HEK293 (cell line): ENCODE results near the gene STK11.

Experiments used
- CTCF ChIP-seq: fragments of 450-650 bp; formaldehyde crosslinking; IDR thresholded peaks from 2 replicates; pipeline ENCODE4 v1.5.1; 2016; ENCODE audit warnings: missing biosample characterization, missing genetic modification characterization
- GLIS1 ChIP-seq: fragments of 450-650 bp; formaldehyde crosslinking; IDR thresholded peaks from 2 replicates; pipeline ENCODE4 v1.5.1; 2016; ENCODE audit warnings: missing biosample characterization, missing genetic modification characterization
- IKZF3 ChIP-seq: fragments of 450-650 bp; IDR thresholded peaks from 2 replicates; pipeline ENCODE4 v1.5.0; 2018; ENCODE audit warnings: missing biosample characterization, mild to moderate bottlenecking, missing genetic modification characterization, moderate library complexity
- KLF16 ChIP-seq: fragments of 450-650 bp; formaldehyde crosslinking; IDR thresholded peaks from 2 replicates; pipeline ENCODE4 v1.5.1; 2017; ENCODE audit warnings: missing biosample characterization, missing genetic modification characterization
- MZF1 ChIP-seq: fragments of 450-650 bp; formaldehyde crosslinking; IDR thresholded peaks from 2 replicates; pipeline ENCODE4 v1.5.1; 2017; ENCODE audit warnings: missing biosample characterization, missing genetic modification characterization, borderline replicate concordance
- REST ChIP-seq: fragments of 450-650 bp; formaldehyde crosslinking; IDR thresholded peaks from 2 replicates; pipeline ENCODE4 v1.5.1; 2016; ENCODE audit warnings: missing biosample characterization, missing genetic modification characterization
- SP7 ChIP-seq: fragments of 450-650 bp; formaldehyde crosslinking; IDR thresholded peaks from 2 replicates; pipeline ENCODE4 v1.5.1; 2016; ENCODE audit warnings: missing biosample characterization, missing genetic modification characterization
- ZBTB20 ChIP-seq: fragments of 450-650 bp; formaldehyde crosslinking; IDR thresholded peaks from 2 replicates; pipeline ENCODE4 v1.5.1; 2016; ENCODE audit warnings: missing biosample characterization, missing genetic modification characterization
- ZBTB48 ChIP-seq: fragments of 450-650 bp; formaldehyde crosslinking; IDR thresholded peaks from 2 replicates; pipeline ENCODE4 v1.5.1; 2016; ENCODE audit warnings: missing biosample characterization, missing genetic modification characterization
- ZBTB8A ChIP-seq: fragments of 450-650 bp; formaldehyde crosslinking; IDR thresholded peaks from 2 replicates; pipeline ENCODE4 v1.5.1; 2016; ENCODE audit warnings: missing biosample characterization, missing genetic modification characterization
- ZEB2 ChIP-seq: fragments of 450-650 bp; formaldehyde crosslinking; IDR thresholded peaks from 2 replicates; pipeline ENCODE4 v1.5.1; 2016; ENCODE audit warnings: missing biosample characterization, missing genetic modification characterization
- ZNF10 ChIP-seq: fragments of 450-650 bp; formaldehyde crosslinking; IDR thresholded peaks from 2 replicates; pipeline ENCODE4 v1.5.1; 2017; ENCODE audit warnings: missing biosample characterization, missing genetic modification characterization
- ZNF121 ChIP-seq: fragments of 450-650 bp; formaldehyde crosslinking; IDR thresholded peaks from 2 replicates; pipeline ENCODE4 v1.5.1; 2016; ENCODE audit warnings: missing biosample characterization, missing genetic modification characterization
- ZNF140 ChIP-seq: fragments of 450-650 bp; formaldehyde crosslinking; IDR thresholded peaks from 2 replicates; pipeline ENCODE4 v1.5.1; 2016; ENCODE audit warnings: missing biosample characterization, missing genetic modification characterization
- ZNF174 ChIP-seq: fragments of 450-650 bp; formaldehyde crosslinking; IDR thresholded peaks from 2 replicates; pipeline ENCODE4 v1.5.0; 2017; ENCODE audit warnings: missing biosample characterization, mild to moderate bottlenecking, missing genetic modification characterization
- ZNF2 ChIP-seq: fragments of 450-650 bp; formaldehyde crosslinking; IDR thresholded peaks from 2 replicates; pipeline ENCODE4 v1.5.1; 2016; ENCODE audit warnings: missing biosample characterization, missing genetic modification characterization
- ZNF394 ChIP-seq: fragments of 450-650 bp; formaldehyde crosslinking; IDR thresholded peaks from 2 replicates; pipeline ENCODE4 v1.5.1; 2016; ENCODE audit warnings: missing biosample characterization, missing genetic modification characterization, mild to moderate bottlenecking, moderate library complexity, borderline replicate concordance
- ZNF426 ChIP-seq: fragments of 450-650 bp; formaldehyde crosslinking; IDR thresholded peaks from 2 replicates; pipeline ENCODE4 v1.5.1; 2017; ENCODE audit warnings: missing biosample characterization, missing genetic modification characterization, mild to moderate bottlenecking, inconsistent platforms, moderate library complexity
- ZNF561 ChIP-seq: fragments of 450-650 bp; IDR thresholded peaks from 2 replicates; pipeline ENCODE4 v1.5.1; 2018; ENCODE audit warnings: missing biosample characterization, missing genetic modification characterization, borderline replicate concordance
- ZNF621 ChIP-seq: fragments of 450-650 bp; formaldehyde crosslinking; IDR thresholded peaks from 2 replicates; pipeline ENCODE4 v1.5.1; 2017; ENCODE audit warnings: missing biosample characterization, missing genetic modification characterization
- ZNF629 ChIP-seq: fragments of 450-650 bp; formaldehyde crosslinking; IDR thresholded peaks from 2 replicates; pipeline ENCODE4 v1.5.1; 2017; ENCODE audit warnings: missing biosample characterization, missing genetic modification characterization
- ZNF654 ChIP-seq: fragments of 450-650 bp; formaldehyde crosslinking; IDR thresholded peaks from 2 replicates; pipeline ENCODE4 v1.5.1; 2016; ENCODE audit warnings: low read depth, missing biosample characterization, missing genetic modification characterization
- ZSCAN30 ChIP-seq: fragments of 450-650 bp; IDR thresholded peaks from 2 replicates; pipeline ENCODE4 v1.5.1; 2018; ENCODE audit warnings: missing biosample characterization, mild to moderate bottlenecking, missing genetic modification characterization, moderate library complexity
- ZXDB ChIP-seq: fragments of 450-650 bp; formaldehyde crosslinking; IDR thresholded peaks from 2 replicates; pipeline ENCODE4 v1.5.1; 2016; ENCODE audit warnings: missing biosample characterization, missing genetic modification characterization
- TF ChIP-seq, protein P1 (sequence below): fragments of 450-650 bp; formaldehyde crosslinking; IDR thresholded peaks from 2 replicates; pipeline ENCODE4 v1.5.1; 2016; ENCODE audit warnings: missing biosample characterization, missing genetic modification characterization
- TF ChIP-seq, protein P2 (sequence below): fragments of 450-650 bp; formaldehyde crosslinking; optimal IDR thresholded peaks from 2 replicates; pipeline ENCODE3; 2016; ENCODE audit warnings: missing biosample characterization, mild to moderate bottlenecking, missing genetic modification characterization
- TF ChIP-seq, protein P3 (sequence below): fragments of 450-650 bp; formaldehyde crosslinking; IDR thresholded peaks from 2 replicates; pipeline ENCODE4 v1.5.1; 2016; ENCODE audit warnings: missing biosample characterization, missing genetic modification characterization

STK11 gene

DNA sequence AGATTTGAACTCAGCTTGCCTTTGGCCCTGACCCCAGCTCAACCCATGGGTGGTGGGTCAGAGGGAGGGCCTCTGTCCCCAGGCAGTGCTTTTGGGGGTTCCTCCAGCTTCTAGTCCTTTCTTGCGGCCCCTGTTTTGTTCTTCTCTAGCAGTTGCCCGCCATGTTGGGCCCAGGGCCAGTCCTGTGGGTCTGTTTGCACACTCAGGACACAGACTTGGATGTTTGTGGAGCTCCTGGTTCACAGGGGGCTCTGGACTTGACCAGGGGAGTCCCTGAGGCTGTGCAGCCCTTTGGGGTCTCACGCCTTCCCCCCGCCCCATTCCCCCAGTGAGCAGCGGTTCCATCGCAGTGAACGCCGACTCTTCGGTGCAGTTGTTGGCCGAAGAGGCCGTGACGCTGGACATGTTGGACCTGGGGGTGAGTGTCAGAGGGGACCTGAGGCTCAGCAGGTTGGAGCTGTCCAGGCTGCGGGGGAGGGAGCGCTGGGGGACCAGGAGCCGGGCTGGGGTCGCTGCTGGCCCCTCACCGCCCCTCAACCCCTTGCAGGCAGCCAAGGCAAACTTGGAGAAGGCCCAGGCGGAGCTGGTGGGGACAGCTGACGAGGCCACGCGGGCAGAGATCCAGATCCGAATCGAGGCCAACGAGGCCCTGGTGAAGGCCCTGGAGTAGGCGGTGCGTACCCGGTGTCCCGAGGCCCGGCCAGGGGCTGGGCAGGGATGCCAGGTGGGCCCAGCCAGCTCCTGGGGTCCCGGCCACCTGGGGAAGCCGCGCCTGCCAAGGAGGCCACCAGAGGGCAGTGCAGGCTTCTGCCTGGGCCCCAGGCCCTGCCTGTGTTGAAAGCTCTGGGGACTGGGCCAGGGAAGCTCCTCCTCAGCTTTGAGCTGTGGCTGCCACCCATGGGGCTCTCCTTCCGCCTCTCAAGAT, 38.5 kb downstream of the STK11 start (continued):
- TF ChIP-seq REST (tag by site-specific recombination) (0 out of 2 replicates have a peak, but pooled peaks have one; percentile 7), ZNF654 (tag by site-specific recombination) (peak; percentile 72), GLIS1 (tag by site-specific recombination) (peak; percentile 79), ZNF426 (tag by site-specific recombination) (no peak), ZNF140 (tag by site-specific recombination) (no peak), SP7 (tag by site-specific recombination) (peak; percentile 35), ZBTB8A (tag by site-specific recombination) (peak; percentile 56), ZNF629 (tag by site-specific recombination) (peak; percentile 40; the same call in 1 of the 2 replicates), ZBTB48 (peak; percentile 43; the same call in 1 of the 2 replicates), ZSCAN30 (tag by site-specific recombination) (peak; percentile 61), ZNF2 (tag by site-specific recombination) (peak; percentile 58; the same call in 1 of the 2 replicates), ZNF621 (tag by site-specific recombination) (no peak), ZNF121 (tag by site-specific recombination) (no peak), ZBTB20 (peak; percentile 23; the same call in 1 of the 2 replicates), ZNF174 (no peak), ZNF394 (0 out of 2 replicates have a peak, but pooled peaks have one; percentile 18), ZXDB (peak; percentile 23; the same call in 1 of the 2 replicates), KLF16 (tag by site-specific recombination) (0 out of 2 replicates have a peak, but pooled peaks have one; percentile 41), ZEB2 (peak; percentile 75), CTCF (tag by site-specific recombination) (peak; percentile 95), IKZF3 (peak; percentile 55; the same call in 1 of the 2 replicates), MZF1 (tag by site-specific recombination) (no peak), ZNF10 (tag by site-specific recombination) (no peak), ZNF561 (tag by site-specific recombination) (peak; percentile 41; the same call in 1 of the 2 replicates)
- TF ChIP-seq, protein P1, sequence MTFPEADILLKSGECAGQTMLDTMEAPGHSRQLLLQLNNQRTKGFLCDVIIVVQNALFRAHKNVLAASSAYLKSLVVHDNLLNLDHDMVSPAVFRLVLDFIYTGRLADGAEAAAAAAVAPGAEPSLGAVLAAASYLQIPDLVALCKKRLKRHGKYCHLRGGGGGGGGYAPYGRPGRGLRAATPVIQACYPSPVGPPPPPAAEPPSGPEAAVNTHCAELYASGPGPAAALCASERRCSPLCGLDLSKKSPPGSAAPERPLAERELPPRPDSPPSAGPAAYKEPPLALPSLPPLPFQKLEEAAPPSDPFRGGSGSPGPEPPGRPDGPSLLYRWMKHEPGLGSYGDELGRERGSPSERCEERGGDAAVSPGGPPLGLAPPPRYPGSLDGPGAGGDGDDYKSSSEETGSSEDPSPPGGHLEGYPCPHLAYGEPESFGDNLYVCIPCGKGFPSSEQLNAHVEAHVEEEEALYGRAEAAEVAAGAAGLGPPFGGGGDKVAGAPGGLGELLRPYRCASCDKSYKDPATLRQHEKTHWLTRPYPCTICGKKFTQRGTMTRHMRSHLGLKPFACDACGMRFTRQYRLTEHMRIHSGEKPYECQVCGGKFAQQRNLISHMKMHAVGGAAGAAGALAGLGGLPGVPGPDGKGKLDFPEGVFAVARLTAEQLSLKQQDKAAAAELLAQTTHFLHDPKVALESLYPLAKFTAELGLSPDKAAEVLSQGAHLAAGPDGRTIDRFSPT (tag by site-specific recombination): peak; percentile 76
- TF ChIP-seq, protein P2, sequence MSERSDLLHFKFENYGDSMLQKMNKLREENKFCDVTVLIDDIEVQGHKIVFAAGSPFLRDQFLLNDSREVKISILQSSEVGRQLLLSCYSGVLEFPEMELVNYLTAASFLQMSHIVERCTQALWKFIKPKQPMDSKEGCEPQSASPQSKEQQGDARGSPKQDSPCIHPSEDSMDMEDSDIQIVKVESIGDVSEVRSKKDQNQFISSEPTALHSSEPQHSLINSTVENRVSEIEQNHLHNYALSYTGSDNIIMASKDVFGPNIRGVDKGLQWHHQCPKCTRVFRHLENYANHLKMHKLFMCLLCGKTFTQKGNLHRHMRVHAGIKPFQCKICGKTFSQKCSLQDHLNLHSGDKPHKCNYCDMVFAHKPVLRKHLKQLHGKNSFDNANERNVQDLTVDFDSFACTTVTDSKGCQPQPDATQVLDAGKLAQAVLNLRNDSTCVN: peak; percentile 23
- TF ChIP-seq, protein P3, sequence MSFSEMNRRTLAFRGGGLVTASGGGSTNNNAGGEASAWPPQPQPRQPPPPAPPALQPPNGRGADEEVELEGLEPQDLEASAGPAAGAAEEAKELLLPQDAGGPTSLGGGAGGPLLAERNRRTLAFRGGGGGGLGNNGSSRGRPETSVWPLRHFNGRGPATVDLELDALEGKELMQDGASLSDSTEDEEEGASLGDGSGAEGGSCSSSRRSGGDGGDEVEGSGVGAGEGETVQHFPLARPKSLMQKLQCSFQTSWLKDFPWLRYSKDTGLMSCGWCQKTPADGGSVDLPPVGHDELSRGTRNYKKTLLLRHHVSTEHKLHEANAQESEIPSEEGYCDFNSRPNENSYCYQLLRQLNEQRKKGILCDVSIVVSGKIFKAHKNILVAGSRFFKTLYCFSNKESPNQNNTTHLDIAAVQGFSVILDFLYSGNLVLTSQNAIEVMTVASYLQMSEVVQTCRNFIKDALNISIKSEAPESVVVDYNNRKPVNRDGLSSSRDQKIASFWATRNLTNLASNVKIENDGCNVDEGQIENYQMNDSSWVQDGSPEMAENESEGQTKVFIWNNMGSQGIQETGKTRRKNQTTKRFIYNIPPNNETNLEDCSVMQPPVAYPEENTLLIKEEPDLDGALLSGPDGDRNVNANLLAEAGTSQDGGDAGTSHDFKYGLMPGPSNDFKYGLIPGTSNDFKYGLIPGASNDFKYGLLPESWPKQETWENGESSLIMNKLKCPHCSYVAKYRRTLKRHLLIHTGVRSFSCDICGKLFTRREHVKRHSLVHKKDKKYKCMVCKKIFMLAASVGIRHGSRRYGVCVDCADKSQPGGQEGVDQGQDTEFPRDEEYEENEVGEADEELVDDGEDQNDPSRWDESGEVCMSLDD (tag by site-specific recombination): peak; percentile 44
